DND-41 (cell line): ENCODE measurements around the gene CDH20.

Source experiments
- ATAC-seq: fragments of 200-7000 bp; cut with Tn5 transposase; 3 replicates; pipeline ENCODE4 v1.9.1; 2021; ENCODE audit warnings: low read depth; ENCODE audit not compliant: insufficient read depth
- DNase-seq: peaks from one replicate; pipeline ENCODE4 v3.0.0-alpha.2; 2020
- H2AFZ ChIP-seq: 2 replicates; pipeline ENCODE4 v1.6.0; 2012; ENCODE audit warnings: low read depth, low read length
- H3K27ac ChIP-seq: 2 replicates; pipeline ENCODE4 v1.5.1; 2012; ENCODE audit warnings: low read length, inconsistent platforms
- H3K27me3 ChIP-seq: fragments of 200-600 bp; sonication (generic); 2 replicates; pipeline ENCODE4 v1.6.0; 2012; ENCODE audit warnings: low read length, mild to moderate bottlenecking, inconsistent platforms; ENCODE audit not compliant: insufficient read depth, poor library complexity
- H3K36me3 ChIP-seq: 2 replicates; pipeline ENCODE4 v1.5.1; 2012; ENCODE audit warnings: low read length, inconsistent platforms; ENCODE audit not compliant: insufficient read depth
- H3K4me1 ChIP-seq: 2 replicates; pipeline ENCODE4 v1.5.1; 2012; ENCODE audit warnings: mild to moderate bottlenecking, low read length; ENCODE audit not compliant: insufficient read depth
- H3K4me2 ChIP-seq: 2 replicates; pipeline ENCODE4 v1.6.0; 2012; ENCODE audit warnings: mild to moderate bottlenecking, moderate library complexity, low read length, inconsistent platforms; ENCODE audit not compliant: insufficient read depth
- H3K4me3 ChIP-seq, 2 experiments: fragments of 200-600 bp in 1 of 2; shearing (Covaris generic) in 1 of 2; 2 replicates each; pipeline ENCODE4 v1.5.1; 2012 to 2016; ENCODE audit warnings: inconsistent platforms in 2 of 2, low read length in 2 of 2, mild to moderate bottlenecking in 2 of 2, low read depth in 1 of 2, moderate library complexity in 1 of 2
- H3K79me2 ChIP-seq: 2 replicates; pipeline ENCODE4 v1.6.0; 2012; ENCODE audit warnings: low read length, inconsistent platforms; ENCODE audit not compliant: insufficient read depth
- H3K9ac ChIP-seq: 2 replicates; pipeline ENCODE4 v1.6.0; 2012; ENCODE audit warnings: low read depth, mild to moderate bottlenecking, inconsistent platforms, low read length, moderate library complexity
- H3K9me3 ChIP-seq: 2 replicates; pipeline ENCODE4 v1.5.1; 2012; ENCODE audit warnings: low read length, moderate library complexity, mild to moderate bottlenecking, inconsistent platforms; ENCODE audit not compliant: insufficient read depth, severe bottlenecking
- H4K20me1 ChIP-seq: 2 replicates; pipeline ENCODE4 v1.6.0; 2012; ENCODE audit warnings: low read length; ENCODE audit not compliant: insufficient read depth
- EZH2 ChIP-seq: IDR thresholded peaks from 3 replicates; pipeline ENCODE4 v1.6.1; 2012; ENCODE audit warnings: borderline replicate concordance, low read depth, mild to moderate bottlenecking, moderate library complexity, low read length, inconsistent platforms; ENCODE audit not compliant: severe bottlenecking
- TF ChIP-seq, protein P1 (sequence below): IDR thresholded peaks from 2 replicates; pipeline ENCODE4 v1.5.1; 2012; ENCODE audit warnings: borderline replicate concordance, low read length, moderate library complexity, mild to moderate bottlenecking; ENCODE audit not compliant: poor library complexity, severe bottlenecking; ENCODE audit errors: extremely low read depth

Gene CDH20

DNA sequence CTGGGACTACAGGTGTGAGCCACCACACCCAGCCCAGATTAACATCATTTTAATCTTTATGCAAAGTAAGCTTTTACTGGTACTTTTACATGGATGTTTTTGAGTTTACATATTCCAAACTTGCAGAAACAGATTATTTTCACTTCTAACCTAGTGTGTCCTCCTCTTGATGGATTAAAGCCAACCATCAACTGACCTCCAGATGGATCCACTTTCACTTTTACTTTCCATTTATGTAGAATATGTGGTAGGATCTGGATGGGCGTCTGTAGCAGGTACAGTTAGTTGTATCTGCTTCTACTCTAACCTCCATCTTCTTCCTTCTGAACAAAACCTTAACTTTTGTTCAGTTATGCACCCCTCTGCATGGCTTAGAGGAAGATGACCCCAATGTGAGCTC, 264.1 kb downstream of the CDH20 start:
- no peak overlapping the region for H3K4me2 ChIP-seq
- ATAC-seq (peak; percentile 40; the same call in 2 of the 3 replicates), DNase-seq (no peak)
- no peaks in the 10 kb centered on the region for H3K27me3 ChIP-seq
- H3K9ac ChIP-seq, result no peak overlapping the region
- no peaks in the 10 kb centered on the region for H3K4me1 ChIP-seq
- no peak overlapping the region for H2AFZ ChIP-seq
- H4K20me1 ChIP-seq, result no peaks in the 10 kb centered on the region
- no peak overlapping the region for H3K27ac ChIP-seq
- no peaks in the 10 kb centered on the region for H3K9me3 ChIP-seq
- H3K79me2 ChIP-seq, result no peaks in the 10 kb centered on the region
- H3K36me3 ChIP-seq, result no peaks in the 10 kb centered on the region
- no peak overlapping the region for H3K4me3 ChIP-seq
- TF ChIP-seq, protein P1, sequence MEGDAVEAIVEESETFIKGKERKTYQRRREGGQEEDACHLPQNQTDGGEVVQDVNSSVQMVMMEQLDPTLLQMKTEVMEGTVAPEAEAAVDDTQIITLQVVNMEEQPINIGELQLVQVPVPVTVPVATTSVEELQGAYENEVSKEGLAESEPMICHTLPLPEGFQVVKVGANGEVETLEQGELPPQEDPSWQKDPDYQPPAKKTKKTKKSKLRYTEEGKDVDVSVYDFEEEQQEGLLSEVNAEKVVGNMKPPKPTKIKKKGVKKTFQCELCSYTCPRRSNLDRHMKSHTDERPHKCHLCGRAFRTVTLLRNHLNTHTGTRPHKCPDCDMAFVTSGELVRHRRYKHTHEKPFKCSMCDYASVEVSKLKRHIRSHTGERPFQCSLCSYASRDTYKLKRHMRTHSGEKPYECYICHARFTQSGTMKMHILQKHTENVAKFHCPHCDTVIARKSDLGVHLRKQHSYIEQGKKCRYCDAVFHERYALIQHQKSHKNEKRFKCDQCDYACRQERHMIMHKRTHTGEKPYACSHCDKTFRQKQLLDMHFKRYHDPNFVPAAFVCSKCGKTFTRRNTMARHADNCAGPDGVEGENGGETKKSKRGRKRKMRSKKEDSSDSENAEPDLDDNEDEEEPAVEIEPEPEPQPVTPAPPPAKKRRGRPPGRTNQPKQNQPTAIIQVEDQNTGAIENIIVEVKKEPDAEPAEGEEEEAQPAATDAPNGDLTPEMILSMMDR, result no peak
- no peak for TF ChIP-seq EZH2

DNA sequence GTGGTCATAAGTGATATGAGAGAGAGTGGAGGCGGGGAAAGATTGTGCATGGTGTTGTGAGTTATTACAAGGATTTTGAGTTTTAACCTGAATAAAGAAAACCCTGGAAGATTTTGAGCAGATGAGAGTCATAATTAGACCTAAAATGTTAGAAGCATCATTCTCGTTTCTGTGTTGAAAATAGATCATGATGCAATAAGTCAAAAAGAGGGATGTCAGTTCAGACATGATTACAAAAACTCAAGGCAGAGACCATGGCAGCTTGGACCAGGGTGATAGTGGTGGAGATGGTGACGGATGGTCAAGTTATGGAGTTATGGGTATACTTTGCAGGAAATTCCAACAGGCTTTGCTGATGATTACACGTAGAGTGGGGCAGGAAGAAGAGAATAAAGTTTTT, 267.2 kb downstream of the CDH20 start:
- no peak overlapping the region for H3K9ac ChIP-seq
- no peaks in the 10 kb centered on the region for H3K27me3 ChIP-seq
- DNase-seq, result no peak
- no peak overlapping the region for H3K4me3 ChIP-seq
- H3K9me3 ChIP-seq, result no peaks in the 10 kb centered on the region
- no peak for ATAC-seq
- H2AFZ ChIP-seq, result no peak overlapping the region
- no peak overlapping the region for H3K4me2 ChIP-seq
- H3K79me2 ChIP-seq, result no peaks in the 10 kb centered on the region
- no peaks in the 10 kb centered on the region for H3K36me3 ChIP-seq
- no peaks in the 10 kb centered on the region for H3K4me1 ChIP-seq
- no peak overlapping the region for H3K27ac ChIP-seq
- no peaks in the 10 kb centered on the region for H4K20me1 ChIP-seq
- TF ChIP-seq EZH2, result no peak
- TF ChIP-seq, protein P1, result no peak

DNA sequence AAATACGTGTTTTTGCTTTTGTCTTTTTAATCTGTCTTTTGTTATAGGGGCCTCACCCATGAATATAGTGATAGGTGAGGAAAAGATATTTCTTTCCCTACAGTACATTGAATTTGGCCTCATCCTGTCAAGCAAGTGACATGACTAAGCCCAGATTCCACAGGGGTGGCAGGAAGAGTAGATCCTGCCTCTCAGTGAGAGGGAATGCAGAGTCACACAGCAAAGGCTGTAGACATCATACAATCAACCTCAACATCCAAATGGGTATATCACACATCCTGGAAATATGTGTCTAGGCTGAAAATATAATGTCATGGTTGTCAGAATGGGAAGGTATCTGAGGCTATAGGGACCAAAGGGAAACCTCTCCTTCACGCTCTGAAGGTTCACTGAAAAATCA, 269.6 kb downstream of the CDH20 start:
- Histone ChIP-seq H3K9me3 (no peaks in the 10 kb centered on the region), H3K27ac (no peak overlapping the region), H3K27me3 (peaks cover under 1% of the 10 kb centered on the region), H4K20me1 (no peaks in the 10 kb centered on the region), H3K9ac (no peak overlapping the region), H3K36me3 (no peaks in the 10 kb centered on the region), H3K4me2 (no peak overlapping the region), H2AFZ (no peak overlapping the region), H3K79me2 (no peaks in the 10 kb centered on the region), H3K4me3 (no peak overlapping the region), H3K4me1 (no peaks in the 10 kb centered on the region)
- ATAC-seq (no peak), DNase-seq (no peak)
- no peak for TF ChIP-seq EZH2
- TF ChIP-seq, protein P1, result no peak
